HG02642 (cell line): ENCODE data around the gene LRCH1.
"Not testable (repeated sequence)": the region's sequence is repeated elsewhere in the genome, so short reads cannot be mapped to it uniquely, and the experiment has no call there.

ENCODE experiments used
- ATAC-seq: cut with Tn5 transposase; IDR thresholded peaks from one replicate; pipeline ENCODE4 v1.9.1; 2021; ENCODE audit warnings: mild to moderate bottlenecking; ENCODE audit not compliant: unreplicated experiment, poor library complexity

LRCH1 gene

DNA sequence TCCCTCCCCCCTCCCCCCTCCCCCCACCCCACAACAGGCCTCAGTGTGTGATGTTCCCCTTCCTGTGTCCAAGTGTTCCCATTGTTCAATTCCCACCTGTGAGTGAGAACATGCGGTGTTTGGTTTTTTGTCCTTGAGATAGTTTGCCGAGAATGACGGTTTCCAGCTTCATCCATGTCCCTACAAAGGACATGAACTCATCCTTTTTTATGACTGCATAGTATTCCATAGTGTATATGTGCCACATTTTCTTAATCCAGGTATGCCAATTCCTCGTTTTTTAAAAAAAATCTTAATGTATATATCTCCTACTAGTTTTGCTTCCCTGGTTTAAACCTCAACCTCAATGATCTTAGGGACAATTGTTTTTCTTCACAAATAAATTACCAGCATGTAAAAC is 217.0 kb downstream of the LRCH1 start:
- not testable (repeated sequence) for ATAC-seq

DNA sequence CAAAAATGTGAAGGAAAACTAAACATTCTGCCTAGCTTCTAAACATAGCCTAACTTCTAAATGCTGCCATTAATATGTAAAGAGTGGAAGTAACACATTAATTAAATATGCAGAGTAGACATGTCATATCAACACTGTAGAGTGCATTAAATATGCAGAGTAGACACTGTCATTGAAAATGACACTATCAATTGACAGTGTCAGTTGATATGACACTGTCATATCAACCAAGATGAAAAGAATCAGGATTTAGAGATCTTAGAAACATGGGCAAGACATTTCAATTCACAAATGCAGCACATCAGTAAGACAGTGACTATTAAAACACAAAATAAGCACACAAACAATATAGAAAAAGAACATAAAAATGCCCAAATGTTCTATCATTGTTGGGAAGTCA is 218.7 kb downstream of the LRCH1 start:
- ATAC-seq, result no peak

DNA sequence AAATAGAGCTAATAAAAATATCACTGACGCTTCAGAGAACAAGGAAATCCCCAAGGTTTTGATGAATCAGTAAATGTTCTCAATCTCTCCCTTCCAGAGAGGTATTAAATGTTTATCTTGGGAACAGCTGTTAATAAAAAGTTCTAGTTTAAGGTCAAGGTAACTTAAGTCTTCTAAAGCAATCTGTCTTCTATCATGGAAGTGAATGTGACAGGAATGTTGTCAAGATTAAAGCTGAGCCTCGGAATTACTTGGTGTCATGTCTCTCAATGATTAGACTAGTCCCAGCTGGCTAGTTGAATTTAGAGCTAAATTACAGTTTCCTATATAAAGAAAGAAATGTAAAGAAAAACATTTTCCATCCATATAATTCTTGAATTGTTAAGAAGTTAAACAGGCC is 220.6 kb downstream of the LRCH1 start:
- ATAC-seq, result no peak

DNA sequence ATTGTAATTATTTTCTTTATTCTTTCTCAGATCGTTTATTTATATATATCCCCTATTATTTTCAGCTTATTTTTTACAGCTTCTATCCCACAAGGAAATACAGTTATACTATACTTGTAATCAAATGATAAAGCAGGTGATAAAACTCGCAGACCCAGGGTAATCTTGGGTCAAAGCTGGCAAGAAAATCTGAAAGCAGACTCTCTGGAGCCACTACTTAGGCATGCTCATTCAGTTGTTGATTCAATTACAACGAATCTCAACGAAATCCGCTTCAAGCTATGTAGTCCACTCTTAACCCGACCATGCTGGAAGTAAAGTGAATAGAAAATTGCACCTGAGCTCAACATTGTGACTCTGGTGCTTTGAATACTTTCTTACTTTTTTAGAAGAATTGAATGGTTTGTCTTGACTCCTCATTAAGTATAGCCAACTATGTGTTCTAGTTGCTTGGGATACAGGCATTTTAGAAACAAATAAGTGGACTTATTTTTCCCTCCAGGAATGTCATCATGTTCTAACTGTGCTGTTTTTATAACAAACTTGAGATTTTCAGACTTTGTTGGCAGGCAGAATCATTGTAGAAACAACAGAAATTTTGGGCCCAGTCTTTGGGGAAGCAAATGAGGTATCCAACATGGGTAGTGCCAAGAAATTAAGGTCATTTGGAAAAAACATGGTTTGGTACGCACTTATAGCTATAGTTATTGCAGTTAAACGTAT is 222.6 kb downstream of the LRCH1 start:
- ATAC-seq, result no peak

DNA sequence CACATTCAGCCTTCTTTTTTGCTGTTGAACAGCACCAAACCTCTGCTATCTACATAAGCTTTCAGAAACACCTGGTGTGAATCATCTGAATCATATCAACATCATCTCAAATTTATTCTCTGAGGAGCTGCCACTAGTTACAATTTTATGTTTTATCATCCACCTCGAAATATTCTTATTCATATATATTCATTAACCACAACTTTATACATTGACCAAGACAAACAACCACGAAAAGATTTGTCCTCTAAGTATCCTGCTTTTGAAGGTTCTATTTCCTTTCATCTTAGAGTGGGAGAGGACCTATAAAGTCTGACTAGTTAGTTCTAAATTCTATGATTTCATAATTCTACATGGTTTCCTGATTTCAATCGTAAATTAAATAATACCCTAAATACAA is 225.1 kb downstream of the LRCH1 start:
- no peak for ATAC-seq

DNA sequence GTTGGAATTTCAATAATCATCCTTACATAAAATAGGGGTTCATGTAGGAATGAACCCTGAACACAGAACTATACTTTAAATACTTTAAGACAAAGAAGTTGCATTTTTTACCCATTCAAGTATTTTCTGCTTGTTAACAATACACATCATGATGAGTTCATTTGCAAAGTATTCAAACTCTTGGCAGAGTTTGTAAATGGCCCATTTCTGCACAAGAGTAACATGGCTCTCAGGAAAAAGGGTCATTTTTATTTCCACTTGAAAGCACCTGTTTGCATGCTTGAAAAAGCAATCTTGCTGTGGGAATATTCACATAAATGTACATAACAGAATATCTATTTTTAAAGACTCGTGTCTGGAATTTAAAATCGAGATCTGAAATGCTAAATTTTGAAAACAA is 225.9 kb downstream of the LRCH1 start:
- ATAC-seq, result no peak

DNA sequence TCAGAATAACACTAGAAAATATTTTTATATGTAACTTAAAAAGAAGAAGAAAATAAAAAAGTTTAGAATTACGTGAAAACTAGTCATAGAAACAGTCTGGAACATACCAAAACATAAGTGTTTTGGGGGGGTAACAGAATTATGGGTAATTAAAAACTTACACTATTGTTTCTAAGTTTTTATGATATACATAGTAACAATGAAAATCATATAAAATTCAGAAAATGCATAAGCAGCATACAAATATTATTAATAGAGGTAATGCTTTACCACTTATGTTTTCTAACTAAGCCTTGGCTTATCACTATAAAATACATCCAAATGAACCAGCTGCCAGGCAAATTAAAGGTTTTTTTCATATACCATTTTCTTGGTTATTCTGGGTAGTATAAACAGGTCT is 229.1 kb downstream of the LRCH1 start:
- no peak for ATAC-seq

DNA sequence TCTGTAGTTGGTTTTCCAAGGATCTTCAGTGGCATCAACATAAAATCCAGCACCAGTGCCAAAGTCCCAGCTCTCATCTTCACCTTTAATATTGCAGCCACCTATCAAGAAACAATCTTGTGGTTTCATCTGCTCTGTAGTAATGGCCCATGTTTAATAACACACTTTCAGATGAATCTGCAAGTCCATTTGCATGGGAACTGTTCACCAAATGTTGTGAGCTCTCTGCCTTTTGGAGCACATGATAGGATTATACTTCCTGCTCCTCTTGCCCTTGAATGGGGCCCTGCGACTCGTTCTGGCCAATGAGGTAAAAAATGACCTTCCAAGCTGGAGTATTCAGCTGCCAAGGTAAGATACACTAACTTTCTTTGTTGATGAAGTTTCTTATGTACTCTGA is 229.7 kb downstream of the LRCH1 start:
- no peak for ATAC-seq

DNA sequence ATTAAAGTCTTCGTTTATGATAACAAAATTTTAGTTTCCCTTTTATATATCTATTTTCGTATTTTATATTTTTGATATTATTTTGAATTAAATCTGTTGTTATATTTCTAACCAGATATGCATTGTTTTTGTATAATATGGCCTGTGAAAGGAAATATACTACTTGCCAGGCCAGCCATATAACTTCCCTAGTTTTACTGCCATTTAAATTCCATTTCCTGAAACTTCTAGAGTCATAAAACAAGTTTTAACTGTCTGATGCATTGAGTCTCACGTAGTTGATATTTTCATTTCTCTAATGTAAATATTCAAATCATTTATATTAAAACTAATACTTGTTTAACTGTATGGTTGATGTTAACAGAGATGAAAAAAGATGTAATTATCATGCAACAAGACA is 230.5 kb downstream of the LRCH1 start:
- no peak for ATAC-seq

DNA sequence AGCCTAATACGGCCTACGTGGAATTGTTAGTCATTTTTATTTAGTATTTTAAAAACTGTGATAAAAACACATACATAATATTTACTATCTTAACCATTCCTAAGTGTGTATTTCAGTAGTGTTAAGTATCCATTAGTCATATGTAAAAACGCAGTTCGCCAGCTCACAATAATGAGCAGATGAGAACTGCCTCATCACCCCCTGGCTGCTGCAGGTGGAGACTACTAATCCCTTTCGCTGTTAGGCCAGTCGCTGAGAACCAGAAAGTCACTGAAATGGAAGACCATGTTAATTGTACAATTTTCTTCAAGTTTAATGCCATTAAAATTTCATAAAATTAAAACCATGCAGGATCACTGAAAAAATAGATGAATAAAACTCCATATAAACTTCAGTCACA is 242.4 kb downstream of the LRCH1 start:
- no peak for ATAC-seq

DNA sequence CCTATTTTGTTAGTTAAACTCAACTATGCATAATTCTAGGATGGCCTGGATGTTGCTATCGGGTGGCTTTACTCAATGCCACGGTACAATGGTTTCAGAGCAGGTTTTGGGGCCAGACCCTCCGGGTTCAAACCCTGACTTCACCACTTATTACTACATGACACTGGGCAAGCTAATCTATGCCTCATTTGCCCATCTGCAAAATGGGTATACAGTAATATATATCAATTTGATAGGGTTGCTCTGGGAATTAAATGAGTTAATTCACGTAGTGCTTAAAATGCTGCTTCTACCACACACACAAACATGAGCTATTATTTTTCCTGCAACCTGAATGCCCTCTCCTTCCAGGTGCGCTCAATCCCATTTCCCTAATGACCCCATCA is 243.2 kb downstream of the LRCH1 start:
- ATAC-seq, result no peak

DNA sequence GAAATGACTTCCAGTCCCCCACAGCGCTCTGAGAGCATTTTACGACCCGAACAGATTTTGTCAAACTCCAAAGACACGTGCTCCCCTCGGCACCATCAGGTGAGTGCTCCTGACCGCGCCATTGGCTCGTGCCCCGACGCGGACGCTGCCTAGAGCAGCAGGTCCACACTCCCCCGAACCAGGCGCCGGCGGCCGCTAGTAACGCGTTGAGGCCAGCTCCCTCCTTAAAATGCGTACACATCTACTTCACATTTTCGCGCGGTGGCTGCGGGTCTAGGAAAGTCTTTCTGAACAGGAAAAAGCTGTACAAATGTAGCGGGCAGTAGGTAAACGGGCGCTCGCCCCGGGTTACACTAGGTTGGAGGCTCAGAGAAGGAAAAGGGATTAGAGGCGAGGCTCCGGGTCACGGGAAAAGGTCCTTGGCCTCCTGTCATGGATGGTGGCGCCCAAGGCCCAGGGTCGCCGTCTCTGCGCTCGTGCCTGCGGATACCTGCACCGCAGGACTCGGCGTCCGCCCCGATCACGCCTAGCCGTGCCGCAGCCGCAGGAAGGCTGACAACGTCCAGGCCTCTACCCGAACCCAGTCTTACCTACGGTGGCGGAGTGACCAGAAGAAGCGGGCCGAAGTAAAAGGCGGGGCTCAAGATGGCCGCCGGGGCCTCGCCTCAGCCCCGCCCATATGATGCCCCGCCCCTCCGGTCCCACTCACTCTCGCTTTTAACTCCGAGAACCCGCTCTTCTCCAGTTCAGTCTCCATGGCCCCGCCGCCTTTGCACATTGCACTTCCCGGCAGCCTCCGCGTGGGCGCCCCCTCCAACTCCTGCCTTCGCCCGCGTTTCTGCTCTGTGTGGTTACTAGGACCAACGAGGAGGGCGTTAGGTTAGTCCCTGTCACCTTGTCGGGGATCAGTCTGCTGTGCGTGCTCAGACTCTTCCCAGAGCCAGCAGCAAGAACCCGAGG is 243.8 kb downstream of the LRCH1 start, which contains the start of gene ESD:
Gene ESD, minus strand, starts transcription at position 647 of the 960 bp plus-strand sequence. CDS start 5,748 bp downstream, outside the sequence.
- peak; percentile 91 for ATAC-seq

DNA sequence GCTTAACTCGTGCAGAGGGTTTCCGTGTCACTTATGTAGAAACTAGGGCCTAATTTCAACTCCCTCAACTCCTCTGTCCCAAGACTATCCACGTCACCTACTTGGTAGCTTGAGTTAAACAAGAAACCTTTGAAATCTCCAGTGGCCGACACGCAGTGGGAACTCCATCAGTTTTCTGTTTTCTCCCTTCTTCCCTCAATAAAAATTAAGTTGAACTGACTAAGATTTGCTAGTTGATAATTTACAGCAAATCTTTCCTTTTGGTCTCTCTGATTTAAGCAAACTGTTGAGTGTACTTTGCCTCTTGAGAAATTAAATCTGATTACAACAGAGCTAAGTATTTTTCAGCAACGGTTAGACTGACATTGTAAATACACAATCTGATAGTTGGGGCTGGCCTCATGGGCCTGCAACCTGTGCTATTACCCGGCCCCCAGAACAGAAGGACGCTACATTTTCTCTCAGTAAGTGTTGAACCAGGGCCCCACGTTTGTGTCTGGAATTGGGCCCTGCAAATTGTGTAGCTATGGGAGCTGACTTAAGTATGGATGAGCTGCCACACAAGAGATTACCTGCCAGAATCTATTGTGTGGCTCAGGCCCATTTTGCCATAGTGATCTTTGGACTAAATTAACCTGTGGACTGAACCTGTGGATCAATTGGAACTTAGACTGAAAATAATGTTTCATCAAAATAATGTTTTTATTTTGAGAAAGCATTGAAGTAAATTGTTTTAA is 244.7 kb downstream of the LRCH1 start:
- ATAC-seq, result no peak

DNA sequence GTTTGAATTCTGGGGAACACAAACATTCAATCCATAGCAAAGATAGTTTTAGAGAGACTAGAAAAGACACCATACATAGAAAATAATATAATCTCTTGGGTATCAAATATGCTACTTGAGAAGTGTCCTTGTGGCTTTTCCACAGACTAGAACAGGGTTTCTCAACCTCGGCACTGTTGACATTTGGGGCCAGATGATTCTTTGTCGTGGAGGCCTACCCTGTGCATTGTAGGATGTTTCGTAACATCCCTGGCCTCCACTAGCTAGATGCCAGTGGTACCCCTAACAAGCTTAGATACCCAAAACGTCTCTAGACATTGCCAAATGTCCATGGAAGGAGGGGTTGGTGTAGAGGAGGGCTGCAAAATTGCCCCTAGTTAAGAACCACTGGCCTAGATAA is 246.2 kb downstream of the LRCH1 start:
- ATAC-seq, result no peak

DNA sequence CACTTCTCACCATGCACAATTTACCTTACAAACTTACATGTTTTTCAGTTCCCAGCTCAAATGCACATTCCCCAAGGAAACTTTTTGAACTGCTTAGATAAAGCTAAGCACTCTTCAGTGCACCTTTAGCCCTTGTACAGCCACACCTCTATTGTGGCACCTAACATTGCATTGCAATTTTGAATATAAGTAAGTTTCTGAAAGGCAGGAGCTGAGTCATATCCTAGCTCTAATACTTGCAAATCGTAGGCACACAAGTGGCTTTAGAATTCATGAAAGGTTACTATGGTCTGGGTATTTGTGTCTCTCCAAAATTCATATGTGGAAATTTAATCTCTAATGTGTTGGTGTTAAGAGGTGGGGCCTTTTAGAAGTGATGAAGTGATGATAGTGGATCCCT is 248.9 kb downstream of the LRCH1 start:
- ATAC-seq, result no peak
